Right lobe of liver (tissue), 6 donors: ENCODE results near the gene NCF4. TPM values are rescaled to one million over a fixed set of nuclear protein-coding genes. Genes with fewer than 3 reads are reported as not detected.

ENCODE experiments used
- ATAC-seq, 4 donors: fragments of 200-7000 bp; cut with Tn5 transposase; one replicate each; pipeline ENCODE4 v1.9.1; 2020; ENCODE audit warnings: mild to moderate bottlenecking in 4 of 4, moderate library complexity in 4 of 4
- DNase-seq, 3 donors: peaks; one replicate each; pipeline ENCODE4 v3.0.0-alpha.2; 2020
- H3K27ac ChIP-seq, 3 donors: fragments of 200-600 bp; one replicate each; pipeline ENCODE4 v1.8.0; 2022
- H3K27me3 ChIP-seq, 2 donors: fragments of 200-600 bp; one replicate each; pipeline ENCODE4 v1.8.0; 2022
- H3K36me3 ChIP-seq, 4 donors: fragments of 200-600 bp; sonication (generic) in 1 of 4; one replicate each; pipeline versions ENCODE4 v1.5.1 to v1.8.0; 2017 to 2022; ENCODE audit warnings: control low read depth in 1 of 4
- H3K4me1 ChIP-seq, 4 donors: fragments of 200-600 bp; sonication (generic) in 1 of 4; one replicate each; pipeline versions ENCODE4 v1.5.1 to v1.8.0; 2017 to 2022; ENCODE audit warnings: control low read depth in 1 of 4
- H3K4me3 ChIP-seq, 3 donors: fragments of 200-600 bp; one replicate each; pipeline ENCODE4 v1.8.0; 2022
- H3K9me3 ChIP-seq, 4 donors: fragments of 200-600 bp; sonication (generic) in 1 of 4; one replicate each; pipeline versions ENCODE4 v1.5.1 to v1.8.0; 2017 to 2022; ENCODE audit warnings: control low read depth in 1 of 4
- POLR2A ChIP-seq: fragments of 450-650 bp; IDR thresholded peaks from one replicate; pipeline ENCODE4 v1.6.1; 2017; ENCODE audit warnings: antibody characterized with exemption, mild to moderate bottlenecking
- WGBS: methylation state at CpG from one replicate; pipeline ENCODE4 v1.1.6; 2018; ENCODE audit warnings: low coverage, low lambda C conversion rate; ENCODE audit not compliant: insufficient coverage; ENCODE audit errors: missing lambda C conversion rate; 5-methylcytosine and 5-hydroxymethylcytosine counted together
- intact Hi-C, 2 donors: fragments of 100-400 bp; cut with DNase I; formaldehyde crosslinking; loops; one replicate each; pipeline versions ENCODE4 v1.11.2 to v1.14.1; 2022
- total RNA-seq, 6 experiments: library from RNA; depleted of rRNA in 2 of 6; stranded (reverse); fragments of >200 nt in 2 of 6; fragmentation: NEBNext Ultra II Directional in 3 of 6; extraction: Animal tissue kit (Norgen Biotek cat#: 25700) in 3 of 6; gene quantifications; one replicate each; pipeline versions ENCODE4 v1.1.0 to v1.2.4, GENCODE V29; 2016 to 2023
- TF ChIP-seq, protein P1 (sequence below), 4 donors: fragments of 200-600 bp in 3 of 4; fragments of 450-650 bp in 1 of 4; IDR thresholded peaks; one replicate each; pipeline versions ENCODE4 v1.5.1 to v1.8.0; 2016 to 2022; ENCODE audit warnings: antibody characterized with exemption in 4 of 4, mild to moderate bottlenecking in 2 of 4
- donor health status: DM: no; HTN: yes; CAD: no.
- donor health status: DM: no; HTN: no; CAD: no.
- donor health status: DM: no; HTN: no; CAD: no.
- donor health status: DM: no; HTN: yes; CAD: no.
- donor health status: DM: no; HTN: yes; CAD: no.

Gene NCF4
- total RNA-seq, 6 experiments from 2014 or later: 2.3 to 6.2 (median 4.0) TPM

DNA sequence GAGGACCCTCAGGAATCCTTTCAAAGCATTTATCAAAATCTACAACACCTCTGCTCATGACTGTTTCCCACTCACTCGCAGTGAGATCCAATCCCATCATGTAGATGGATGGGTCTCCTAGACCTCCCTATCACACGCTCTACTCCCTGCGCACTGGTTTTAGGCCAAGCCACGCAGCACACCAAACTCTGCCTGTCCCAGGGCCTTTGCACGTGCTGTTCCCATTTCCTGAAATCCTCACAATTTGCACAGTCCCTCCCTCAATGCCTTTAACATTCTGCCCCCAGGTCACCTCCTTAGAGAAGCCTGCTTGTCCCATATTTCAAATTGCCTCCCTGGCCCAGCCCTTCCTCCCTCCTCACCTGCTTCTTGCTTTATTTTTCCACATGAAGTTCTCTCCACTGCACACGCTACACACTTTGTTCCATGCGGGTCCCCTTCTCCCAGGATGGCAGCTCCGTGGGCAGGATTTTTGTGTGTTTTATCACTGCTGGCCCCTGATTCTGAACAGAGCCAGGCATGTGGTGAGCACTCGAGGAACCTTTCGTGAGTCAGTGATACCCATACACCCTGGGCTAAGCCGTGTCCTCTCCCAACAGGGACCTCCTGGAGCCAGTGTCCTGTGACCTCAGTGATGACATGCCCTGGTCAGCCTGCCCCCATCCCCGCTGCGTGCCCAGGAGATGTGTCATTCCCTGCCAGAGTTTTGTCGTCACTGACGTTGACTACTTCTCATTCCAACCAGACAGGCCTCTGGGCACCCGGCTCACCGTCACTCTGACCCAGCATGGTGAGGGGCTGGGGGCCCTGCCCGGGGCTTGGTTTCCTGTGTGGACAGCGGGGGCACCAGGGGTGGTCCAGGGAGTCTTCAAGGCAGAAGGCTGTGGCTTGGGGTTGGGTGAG, 64.8 kb downstream of the NCF4 start:
- H3K36me3 ChIP-seq: no peaks in the 10 kb centered on the region
- H3K27me3 ChIP-seq: no peaks in the 10 kb centered on the region

DNA sequence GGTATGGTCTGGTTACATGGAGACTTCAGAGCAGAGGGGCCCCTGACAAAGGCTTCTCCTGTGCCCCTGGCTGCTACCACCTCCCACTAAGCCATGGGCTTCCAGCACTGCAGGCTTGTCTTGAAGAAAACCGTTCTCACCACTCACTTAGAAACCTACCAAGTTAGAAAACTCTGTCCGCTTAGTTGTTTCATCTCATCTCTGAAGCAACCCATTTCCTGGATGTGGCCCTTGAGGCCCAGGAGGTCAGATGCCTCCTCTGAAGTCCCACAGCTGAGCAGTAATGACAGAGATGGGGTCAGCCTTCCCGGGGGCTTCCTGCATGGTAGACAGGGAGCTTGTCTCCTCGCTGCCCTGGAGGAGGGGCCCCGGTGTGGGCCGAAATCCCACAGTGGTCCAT, 65.5 kb downstream of the NCF4 start:
- DNase-seq (no peak), ATAC-seq (no peak)
- H3K9me3 ChIP-seq: no peaks in the 10 kb centered on the region
- 81% methylated on average over 3 of the region's 6 CpGs for WGBS
- intact Hi-C loops: no loop called here
- no peaks in the 10 kb centered on the region for H3K27me3 ChIP-seq
- TF ChIP-seq, protein P1, sequence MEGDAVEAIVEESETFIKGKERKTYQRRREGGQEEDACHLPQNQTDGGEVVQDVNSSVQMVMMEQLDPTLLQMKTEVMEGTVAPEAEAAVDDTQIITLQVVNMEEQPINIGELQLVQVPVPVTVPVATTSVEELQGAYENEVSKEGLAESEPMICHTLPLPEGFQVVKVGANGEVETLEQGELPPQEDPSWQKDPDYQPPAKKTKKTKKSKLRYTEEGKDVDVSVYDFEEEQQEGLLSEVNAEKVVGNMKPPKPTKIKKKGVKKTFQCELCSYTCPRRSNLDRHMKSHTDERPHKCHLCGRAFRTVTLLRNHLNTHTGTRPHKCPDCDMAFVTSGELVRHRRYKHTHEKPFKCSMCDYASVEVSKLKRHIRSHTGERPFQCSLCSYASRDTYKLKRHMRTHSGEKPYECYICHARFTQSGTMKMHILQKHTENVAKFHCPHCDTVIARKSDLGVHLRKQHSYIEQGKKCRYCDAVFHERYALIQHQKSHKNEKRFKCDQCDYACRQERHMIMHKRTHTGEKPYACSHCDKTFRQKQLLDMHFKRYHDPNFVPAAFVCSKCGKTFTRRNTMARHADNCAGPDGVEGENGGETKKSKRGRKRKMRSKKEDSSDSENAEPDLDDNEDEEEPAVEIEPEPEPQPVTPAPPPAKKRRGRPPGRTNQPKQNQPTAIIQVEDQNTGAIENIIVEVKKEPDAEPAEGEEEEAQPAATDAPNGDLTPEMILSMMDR (IDR thresholded peaks at IDR 0.05): no peak
- TF ChIP-seq POLR2A: no peak
- H3K4me3 ChIP-seq: no peak overlapping the region
- no peak overlapping the region for H3K27ac ChIP-seq
- H3K4me1 ChIP-seq: no peaks in the 10 kb centered on the region
- no peaks in the 10 kb centered on the region for H3K36me3 ChIP-seq

More for the DNA sequence above, 64.8 kb downstream of the NCF4 start:
- TF ChIP-seq, protein P1 (IDR thresholded peaks at IDR 0.05): no peak
- TF ChIP-seq POLR2A: no peak
- H3K9me3 ChIP-seq: no peaks in the 10 kb centered on the region
- H3K4me3 ChIP-seq: no peak overlapping the region
- WGBS: 72% methylated on average over 11 of the region's 19 CpGs
- no peak overlapping the region for H3K27ac ChIP-seq
- ATAC-seq (no peak), DNase-seq (no peak)
- intact Hi-C loops: no loop called here
- H3K4me1 ChIP-seq: no peaks in the 10 kb centered on the region

DNA sequence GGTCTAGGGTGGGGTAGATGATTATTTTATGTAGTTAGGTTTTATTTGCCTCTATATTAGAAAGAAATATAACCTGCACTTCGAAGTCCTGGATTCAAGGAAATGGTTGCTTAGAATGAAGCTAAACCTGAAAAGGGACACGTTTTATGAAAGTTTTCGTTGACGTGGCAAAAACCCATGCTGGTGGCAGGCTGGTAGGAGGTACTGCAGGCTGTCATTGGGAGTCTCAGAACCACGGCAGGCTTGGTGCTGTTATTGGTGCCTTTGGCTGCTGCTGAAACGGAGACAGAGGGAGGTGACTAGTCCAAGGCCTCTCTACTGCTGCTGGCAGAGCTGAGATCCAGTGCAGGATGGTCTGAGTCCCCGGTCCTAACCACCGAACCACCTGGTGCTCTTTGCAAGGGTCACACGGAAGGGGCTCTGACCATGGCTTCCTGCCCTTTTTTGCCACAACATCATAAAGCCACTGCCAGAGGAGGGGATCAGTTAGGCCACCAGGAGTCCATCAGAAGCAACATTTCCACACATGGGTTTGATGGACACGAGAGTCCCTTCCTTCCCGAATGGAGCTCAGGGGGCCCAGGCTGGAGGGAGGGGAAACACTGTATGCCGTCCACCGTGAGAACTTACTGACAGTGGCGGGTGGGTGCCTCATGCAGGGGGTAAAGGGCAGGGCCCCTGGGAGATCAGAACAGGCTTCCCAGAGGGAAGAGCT, 66.1 kb downstream of the NCF4 start:
- Histone ChIP-seq H3K27me3 (no peaks in the 10 kb centered on the region), H3K4me1 (no peaks in the 10 kb centered on the region), H3K36me3 (no peaks in the 10 kb centered on the region), H3K4me3 (no peak overlapping the region), H3K27ac (no peak overlapping the region), H3K9me3 (no peaks in the 10 kb centered on the region)
- intact Hi-C loops: no loop called here
- DNase-seq (no peak), ATAC-seq (no peak)
- 73% methylated on average over 5 of the region's 14 CpGs for WGBS
- TF ChIP-seq, protein P1 (IDR thresholded peaks at IDR 0.05): no peak
- no peak for TF ChIP-seq POLR2A

Other genes with a start within 250 kb of the NCF4 start
- gene CACNG2, start 157.3 kb upstream of the NCF4 start, total RNA-seq: not detected
- gene IFT27, start 84.9 kb upstream of the NCF4 start, total RNA-seq: 10 to 100 TPM; 10.3 to 17.4 (median 14.8) TPM
- 1 to 10 TPM in 3 of 6 experiments, under 1 TPM in 1, not detected in 2; 0.59 to 1.7 (median 1.4) TPM for gene PVALB, start 44.0 kb upstream of the NCF4 start, total RNA-seq
- gene CSF2RB, start 52.6 kb downstream of the NCF4 start, total RNA-seq: 1 to 10 TPM in 5 of 6 experiments, under 1 TPM in 1; 0.88 to 4.7 (median 2.4) TPM
- gene TST, start 158.4 kb downstream of the NCF4 start, total RNA-seq: 100 to 1,000 TPM; 223 to 355 (median 321) TPM
- gene MPST, start 158.7 kb downstream of the NCF4 start, total RNA-seq: 100 to 1,000 TPM; 153 to 301 (median 214) TPM
- 1 to 10 TPM; 2.0 to 9.7 (median 4.4) TPM for gene KCTD17, start 190.7 kb downstream of the NCF4 start, total RNA-seq
- gene TMPRSS6, start 248.7 kb downstream of the NCF4 start, total RNA-seq: 100 to 1,000 TPM in 1 of 6 experiments, 10 to 100 TPM in 5; 40.7 to 104 (median 60.6) TPM